HepG2 (cell line): ENCODE measurements around the gene F2RL3.

Experiments
- HIVEP1 ChIP-seq: sonication (generic); formaldehyde crosslinking; IDR thresholded peaks from 2 replicates; pipeline ENCODE4 v1.4.0; 2020; ENCODE audit warnings: mild to moderate bottlenecking, missing genetic modification reagents
- KDM1A ChIP-seq: IDR thresholded peaks from 2 replicates; pipeline ENCODE4 v1.6.1; 2016; ENCODE audit warnings: missing compliant biosample characterization
- KLF13 ChIP-seq: sonication (generic); formaldehyde crosslinking; IDR thresholded peaks from 2 replicates; pipeline ENCODE4 v1.4.0; 2020; ENCODE audit warnings: mild to moderate bottlenecking, missing genetic modification reagents
- RAD21 ChIP-seq: fragments of 450-650 bp; formaldehyde crosslinking; IDR thresholded peaks from 2 replicates; pipeline ENCODE4 v1.5.0; 2020; ENCODE audit warnings: mild to moderate bottlenecking
- ZNF780A ChIP-seq: sonication (generic); formaldehyde crosslinking; IDR thresholded peaks from 2 replicates; pipeline ENCODE4 v1.8.0; 2022; ENCODE audit warnings: mild to moderate bottlenecking, missing genetic modification reagents, moderate library complexity
- TF ChIP-seq, protein P1 (sequence below): sonication (generic); formaldehyde crosslinking; IDR thresholded peaks from 2 replicates; pipeline ENCODE4 v1.4.0; 2020; ENCODE audit warnings: missing genetic modification reagents
- TF ChIP-seq, protein P2 (sequence below): sonication (generic); formaldehyde crosslinking; IDR thresholded peaks from 2 replicates; pipeline ENCODE4 v1.5.0; 2020; ENCODE audit warnings: mild to moderate bottlenecking, missing genetic modification reagents, moderate library complexity
- TF ChIP-seq, protein P3 (sequence below): sonication (generic); formaldehyde crosslinking; IDR thresholded peaks from 2 replicates; pipeline ENCODE4 v1.4.0; 2020; ENCODE audit warnings: missing genetic modification reagents
- TF ChIP-seq, protein P4 (sequence below): sonication (generic); formaldehyde crosslinking; IDR thresholded peaks from 2 replicates; pipeline ENCODE4 v1.5.1; 2020; ENCODE audit warnings: missing genetic modification reagents, mild to moderate bottlenecking, borderline replicate concordance

DNA sequence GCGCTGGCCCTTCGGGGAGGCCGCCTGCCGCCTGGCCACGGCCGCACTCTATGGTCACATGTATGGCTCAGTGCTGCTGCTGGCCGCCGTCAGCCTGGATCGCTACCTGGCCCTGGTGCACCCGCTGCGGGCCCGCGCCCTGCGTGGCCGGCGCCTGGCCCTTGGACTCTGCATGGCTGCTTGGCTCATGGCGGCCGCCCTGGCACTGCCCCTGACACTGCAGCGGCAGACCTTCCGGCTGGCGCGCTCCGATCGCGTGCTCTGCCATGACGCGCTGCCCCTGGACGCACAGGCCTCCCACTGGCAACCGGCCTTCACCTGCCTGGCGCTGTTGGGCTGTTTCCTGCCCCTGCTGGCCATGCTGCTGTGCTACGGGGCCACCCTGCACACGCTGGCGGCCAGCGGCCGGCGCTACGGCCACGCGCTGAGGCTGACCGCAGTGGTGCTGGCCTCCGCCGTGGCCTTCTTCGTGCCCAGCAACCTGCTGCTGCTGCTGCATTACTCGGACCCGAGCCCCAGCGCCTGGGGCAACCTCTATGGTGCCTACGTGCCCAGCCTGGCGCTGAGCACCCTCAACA lies 1.2 kb downstream of the F2RL3 start:
- TF ChIP-seq, protein P1, sequence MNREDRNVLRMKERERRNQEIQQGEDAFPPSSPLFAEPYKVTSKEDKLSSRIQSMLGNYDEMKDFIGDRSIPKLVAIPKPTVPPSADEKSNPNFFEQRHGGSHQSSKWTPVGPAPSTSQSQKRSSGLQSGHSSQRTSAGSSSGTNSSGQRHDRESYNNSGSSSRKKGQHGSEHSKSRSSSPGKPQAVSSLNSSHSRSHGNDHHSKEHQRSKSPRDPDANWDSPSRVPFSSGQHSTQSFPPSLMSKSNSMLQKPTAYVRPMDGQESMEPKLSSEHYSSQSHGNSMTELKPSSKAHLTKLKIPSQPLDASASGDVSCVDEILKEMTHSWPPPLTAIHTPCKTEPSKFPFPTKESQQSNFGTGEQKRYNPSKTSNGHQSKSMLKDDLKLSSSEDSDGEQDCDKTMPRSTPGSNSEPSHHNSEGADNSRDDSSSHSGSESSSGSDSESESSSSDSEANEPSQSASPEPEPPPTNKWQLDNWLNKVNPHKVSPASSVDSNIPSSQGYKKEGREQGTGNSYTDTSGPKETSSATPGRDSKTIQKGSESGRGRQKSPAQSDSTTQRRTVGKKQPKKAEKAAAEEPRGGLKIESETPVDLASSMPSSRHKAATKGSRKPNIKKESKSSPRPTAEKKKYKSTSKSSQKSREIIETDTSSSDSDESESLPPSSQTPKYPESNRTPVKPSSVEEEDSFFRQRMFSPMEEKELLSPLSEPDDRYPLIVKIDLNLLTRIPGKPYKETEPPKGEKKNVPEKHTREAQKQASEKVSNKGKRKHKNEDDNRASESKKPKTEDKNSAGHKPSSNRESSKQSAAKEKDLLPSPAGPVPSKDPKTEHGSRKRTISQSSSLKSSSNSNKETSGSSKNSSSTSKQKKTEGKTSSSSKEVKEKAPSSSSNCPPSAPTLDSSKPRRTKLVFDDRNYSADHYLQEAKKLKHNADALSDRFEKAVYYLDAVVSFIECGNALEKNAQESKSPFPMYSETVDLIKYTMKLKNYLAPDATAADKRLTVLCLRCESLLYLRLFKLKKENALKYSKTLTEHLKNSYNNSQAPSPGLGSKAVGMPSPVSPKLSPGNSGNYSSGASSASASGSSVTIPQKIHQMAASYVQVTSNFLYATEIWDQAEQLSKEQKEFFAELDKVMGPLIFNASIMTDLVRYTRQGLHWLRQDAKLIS: no peak
- TF ChIP-seq KLF13 (CRISPR knock-in tag) (no peak), KDM1A (CRISPR knock-in tag) (no peak), ZNF780A (no peak), HIVEP1 (CRISPR knock-in tag) (no peak), RAD21 (CRISPR knock-in tag) (no peak)
- TF ChIP-seq, protein P2, sequence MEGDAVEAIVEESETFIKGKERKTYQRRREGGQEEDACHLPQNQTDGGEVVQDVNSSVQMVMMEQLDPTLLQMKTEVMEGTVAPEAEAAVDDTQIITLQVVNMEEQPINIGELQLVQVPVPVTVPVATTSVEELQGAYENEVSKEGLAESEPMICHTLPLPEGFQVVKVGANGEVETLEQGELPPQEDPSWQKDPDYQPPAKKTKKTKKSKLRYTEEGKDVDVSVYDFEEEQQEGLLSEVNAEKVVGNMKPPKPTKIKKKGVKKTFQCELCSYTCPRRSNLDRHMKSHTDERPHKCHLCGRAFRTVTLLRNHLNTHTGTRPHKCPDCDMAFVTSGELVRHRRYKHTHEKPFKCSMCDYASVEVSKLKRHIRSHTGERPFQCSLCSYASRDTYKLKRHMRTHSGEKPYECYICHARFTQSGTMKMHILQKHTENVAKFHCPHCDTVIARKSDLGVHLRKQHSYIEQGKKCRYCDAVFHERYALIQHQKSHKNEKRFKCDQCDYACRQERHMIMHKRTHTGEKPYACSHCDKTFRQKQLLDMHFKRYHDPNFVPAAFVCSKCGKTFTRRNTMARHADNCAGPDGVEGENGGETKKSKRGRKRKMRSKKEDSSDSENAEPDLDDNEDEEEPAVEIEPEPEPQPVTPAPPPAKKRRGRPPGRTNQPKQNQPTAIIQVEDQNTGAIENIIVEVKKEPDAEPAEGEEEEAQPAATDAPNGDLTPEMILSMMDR (CRISPR knock-in tag): no peak
- TF ChIP-seq, protein P3, sequence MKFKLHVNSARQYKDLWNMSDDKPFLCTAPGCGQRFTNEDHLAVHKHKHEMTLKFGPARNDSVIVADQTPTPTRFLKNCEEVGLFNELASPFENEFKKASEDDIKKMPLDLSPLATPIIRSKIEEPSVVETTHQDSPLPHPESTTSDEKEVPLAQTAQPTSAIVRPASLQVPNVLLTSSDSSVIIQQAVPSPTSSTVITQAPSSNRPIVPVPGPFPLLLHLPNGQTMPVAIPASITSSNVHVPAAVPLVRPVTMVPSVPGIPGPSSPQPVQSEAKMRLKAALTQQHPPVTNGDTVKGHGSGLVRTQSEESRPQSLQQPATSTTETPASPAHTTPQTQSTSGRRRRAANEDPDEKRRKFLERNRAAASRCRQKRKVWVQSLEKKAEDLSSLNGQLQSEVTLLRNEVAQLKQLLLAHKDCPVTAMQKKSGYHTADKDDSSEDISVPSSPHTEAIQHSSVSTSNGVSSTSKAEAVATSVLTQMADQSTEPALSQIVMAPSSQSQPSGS (CRISPR knock-in tag): no peak
- TF ChIP-seq, protein P4, sequence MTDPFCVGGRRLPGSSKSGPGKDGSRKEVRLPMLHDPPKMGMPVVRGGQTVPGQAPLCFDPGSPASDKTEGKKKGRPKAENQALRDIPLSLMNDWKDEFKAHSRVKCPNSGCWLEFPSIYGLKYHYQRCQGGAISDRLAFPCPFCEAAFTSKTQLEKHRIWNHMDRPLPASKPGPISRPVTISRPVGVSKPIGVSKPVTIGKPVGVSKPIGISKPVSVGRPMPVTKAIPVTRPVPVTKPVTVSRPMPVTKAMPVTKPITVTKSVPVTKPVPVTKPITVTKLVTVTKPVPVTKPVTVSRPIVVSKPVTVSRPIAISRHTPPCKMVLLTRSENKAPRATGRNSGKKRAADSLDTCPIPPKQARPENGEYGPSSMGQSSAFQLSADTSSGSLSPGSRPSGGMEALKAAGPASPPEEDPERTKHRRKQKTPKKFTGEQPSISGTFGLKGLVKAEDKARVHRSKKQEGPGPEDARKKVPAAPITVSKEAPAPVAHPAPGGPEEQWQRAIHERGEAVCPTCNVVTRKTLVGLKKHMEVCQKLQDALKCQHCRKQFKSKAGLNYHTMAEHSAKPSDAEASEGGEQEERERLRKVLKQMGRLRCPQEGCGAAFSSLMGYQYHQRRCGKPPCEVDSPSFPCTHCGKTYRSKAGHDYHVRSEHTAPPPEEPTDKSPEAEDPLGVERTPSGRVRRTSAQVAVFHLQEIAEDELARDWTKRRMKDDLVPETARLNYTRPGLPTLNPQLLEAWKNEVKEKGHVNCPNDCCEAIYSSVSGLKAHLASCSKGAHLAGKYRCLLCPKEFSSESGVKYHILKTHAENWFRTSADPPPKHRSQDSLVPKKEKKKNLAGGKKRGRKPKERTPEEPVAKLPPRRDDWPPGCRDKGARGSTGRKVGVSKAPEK (CRISPR knock-in tag): no peak
